GM13976 (cell line): Measurements from ENCODE around the gene NDFIP2.

Experiments
- DNase-seq: peaks from one replicate; pipeline ENCODE4 v3.0.0; 2012; ENCODE audit warnings: low spot score
- in situ Hi-C: fragments of 300-500 bp; cut with MboI; formaldehyde crosslinking; loops from one replicate; pipeline ENCODE4 v1.12.0; 2022; ENCODE audit warnings: low sequenced_read_pairs, mixed read lengths, inconsistent platforms; ENCODE audit not compliant: unreplicated experiment
- TF ChIP-seq, protein P1 (sequence below): IDR thresholded peaks from 2 replicates; pipeline ENCODE4 v1.5.1; 2012; ENCODE audit warnings: borderline replicate concordance, mild to moderate bottlenecking; ENCODE audit not compliant: insufficient read depth; ENCODE audit errors: extremely low read depth, missing control alignments, control extremely low read depth

NDFIP2 gene

GRCh38 chr13:79547211-79548195, 66.5 kb downstream of the NDFIP2 start:
- TF ChIP-seq, protein P1, sequence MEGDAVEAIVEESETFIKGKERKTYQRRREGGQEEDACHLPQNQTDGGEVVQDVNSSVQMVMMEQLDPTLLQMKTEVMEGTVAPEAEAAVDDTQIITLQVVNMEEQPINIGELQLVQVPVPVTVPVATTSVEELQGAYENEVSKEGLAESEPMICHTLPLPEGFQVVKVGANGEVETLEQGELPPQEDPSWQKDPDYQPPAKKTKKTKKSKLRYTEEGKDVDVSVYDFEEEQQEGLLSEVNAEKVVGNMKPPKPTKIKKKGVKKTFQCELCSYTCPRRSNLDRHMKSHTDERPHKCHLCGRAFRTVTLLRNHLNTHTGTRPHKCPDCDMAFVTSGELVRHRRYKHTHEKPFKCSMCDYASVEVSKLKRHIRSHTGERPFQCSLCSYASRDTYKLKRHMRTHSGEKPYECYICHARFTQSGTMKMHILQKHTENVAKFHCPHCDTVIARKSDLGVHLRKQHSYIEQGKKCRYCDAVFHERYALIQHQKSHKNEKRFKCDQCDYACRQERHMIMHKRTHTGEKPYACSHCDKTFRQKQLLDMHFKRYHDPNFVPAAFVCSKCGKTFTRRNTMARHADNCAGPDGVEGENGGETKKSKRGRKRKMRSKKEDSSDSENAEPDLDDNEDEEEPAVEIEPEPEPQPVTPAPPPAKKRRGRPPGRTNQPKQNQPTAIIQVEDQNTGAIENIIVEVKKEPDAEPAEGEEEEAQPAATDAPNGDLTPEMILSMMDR: no peak
- in situ Hi-C loops: no loop called here
- no peak for DNase-seq

GRCh38 chr13:79548902-79549301, 67.9 kb downstream of the NDFIP2 start:
- in situ Hi-C loops: no loop called here
- TF ChIP-seq, protein P1: no peak
- DNase-seq: no peak

DNA sequence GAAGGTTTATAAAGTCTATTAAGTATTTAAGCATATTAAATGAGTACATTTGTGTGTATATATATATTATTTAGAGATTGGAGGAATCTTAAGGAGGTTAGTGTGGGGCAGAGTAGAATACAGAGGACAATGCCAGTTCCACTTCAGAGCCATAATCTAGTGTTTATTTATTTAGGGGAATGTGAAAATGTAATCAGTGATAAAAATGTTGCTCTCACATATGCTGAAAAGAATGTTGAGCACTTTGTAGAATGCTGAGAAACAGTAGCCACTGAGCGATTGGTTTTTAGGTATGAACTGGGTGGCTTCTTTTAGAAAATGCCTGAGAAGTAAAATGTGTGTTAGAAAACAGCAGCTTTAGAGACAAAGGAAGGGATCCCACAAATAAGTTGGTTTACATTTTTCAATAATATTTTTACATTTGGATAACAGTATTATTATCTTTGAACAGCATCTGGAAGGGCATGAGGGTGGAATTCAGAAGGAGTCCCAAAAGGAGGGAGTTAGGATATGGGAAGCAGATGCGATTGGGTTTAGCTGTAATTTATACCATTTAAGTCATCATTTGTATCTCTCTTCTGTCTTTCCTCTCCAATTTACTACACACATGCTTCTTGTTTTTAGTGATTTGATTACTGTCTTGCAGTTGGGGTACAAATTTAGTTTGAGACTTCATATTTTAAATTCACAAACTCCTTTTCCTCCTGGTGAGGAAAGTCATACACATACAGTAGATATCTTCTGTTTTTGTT, 68.6 kb downstream of the NDFIP2 start:
- in situ Hi-C loops: no loop called here
- DNase-seq: no peak
- TF ChIP-seq, protein P1: no peak

GRCh38 chr13:79557666-79558065, 76.7 kb downstream of the NDFIP2 start:
- no peak for DNase-seq
- in situ Hi-C loops: no loop called here
- TF ChIP-seq, protein P1: no peak

DNA sequence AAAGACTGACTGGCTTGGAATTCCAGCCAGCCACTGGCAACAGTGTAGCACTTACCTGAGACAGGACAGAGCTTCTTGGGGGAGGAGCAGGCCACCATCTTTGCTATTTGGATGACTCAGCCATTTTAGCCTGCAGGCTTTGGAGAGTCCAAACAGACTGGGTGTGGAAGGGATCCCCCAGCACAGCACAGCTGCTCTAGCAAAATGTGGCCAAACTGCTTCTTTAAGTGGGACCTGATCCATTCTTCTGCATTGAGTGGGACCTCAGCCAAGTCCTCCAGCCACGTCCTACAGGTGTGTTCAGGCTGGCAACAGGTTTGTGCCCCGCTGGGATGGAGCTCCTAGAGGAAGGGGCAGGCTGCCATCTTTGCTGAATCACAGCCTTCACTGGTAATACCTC, 80.0 kb downstream of the NDFIP2 start:
- DNase-seq: no peak
- TF ChIP-seq, protein P1: no peak
- in situ Hi-C loops: no loop called here

- in situ Hi-C loops: no loop called here
- TF ChIP-seq, protein P1: no peak
Observed at GRCh38 chr13:79562557-79562956, 81.6 kb downstream of the NDFIP2 start.

More at GRCh38 chr13:79562557-79562956, 81.6 kb downstream of the NDFIP2 start:
- no peak for DNase-seq
